ENCODE results near the gene PLXNC1.

GRCh38 chr12:94312378-94312777 lies 164.0 kb downstream of the PLXNC1 start:
- no peak for TF ChIP-seq EZH2 (IDR thresholded peaks at IDR 0.05; ENCODE audit: insufficient read depth, poor library complexity, severe bottlenecking)
- no peak for TF ChIP-seq EZH2phosphoT487 (IDR thresholded peaks at IDR 0.05; ENCODE audit: insufficient read depth, low read depth)
